Measurements from ENCODE around the gene LCP1.

- TF ChIP-seq CTCF (conservative IDR thresholded peaks at IDR 0.05; ENCODE audit: low read depth, low read length), result no peak
- no peak for TF ChIP-seq EZH2 (IDR thresholded peaks at IDR 0.05; ENCODE audit: borderline replicate concordance, low read depth, low read length, poor library complexity, severe bottlenecking)
Observed at GRCh38 chr13:46136688-46137087, 45.3 kb downstream of the LCP1 start.

Data from A673 (cell line).